Superior temporal gyrus (tissue), 1 donor: ENCODE results near the gene HSPA2.
"Not testable (repeated sequence)": the region's sequence is repeated elsewhere in the genome, so short reads cannot be mapped to it uniquely, and the experiment has no call there.

Source experiments
- DNase-seq: peaks from one replicate; pipeline ENCODE4 v3.0.0-alpha.2; 2016; ENCODE audit errors: extremely low spot score

The HSPA2 gene

GRCh38 chr14:64515053-64515452 is 25.5 kb upstream of the HSPA2 start:
- no peak for DNase-seq

- DNase-seq = no peak
These were observed 23.6 kb upstream of the HSPA2 start for GRCh38 chr14:64516969-64517368.

GRCh38 chr14:64517667-64518066 is 22.9 kb upstream of the HSPA2 start:
- DNase-seq = not testable (repeated sequence)

- no peak for DNase-seq
These were observed 22.3 kb upstream of the HSPA2 start for GRCh38 chr14:64518229-64518628.

- DNase-seq = no peak
These were observed 19.8 kb upstream of the HSPA2 start for GRCh38 chr14:64520699-64521098.

- no peak for DNase-seq
These were observed 17.8 kb upstream of the HSPA2 start for GRCh38 chr14:64522591-64523355.

- DNase-seq = no peak
These were observed 15.2 kb upstream of the HSPA2 start for GRCh38 chr14:64525354-64525753.

GRCh38 chr14:64531567-64531966 is 9.0 kb upstream of the HSPA2 start:
- DNase-seq = no peak

GRCh38 chr14:64536488-64537245 is 3.9 kb upstream of the HSPA2 start:
- DNase-seq = no peak

- DNase-seq = no peak
These were observed 875 bp downstream of the HSPA2 start for GRCh38 chr14:64541261-64541971.

GRCh38 chr14:64541972-64542835 is 1.7 kb downstream of the HSPA2 start:
- DNase-seq = no peak

- no peak for DNase-seq
These were observed 2.3 kb downstream of the HSPA2 start for GRCh38 chr14:64542836-64543201.

- no peak for DNase-seq
These were observed 4.2 kb downstream of the HSPA2 start for GRCh38 chr14:64544607-64545312.

GRCh38 chr14:64549016-64549415 is 8.5 kb downstream of the HSPA2 start:
- DNase-seq = no peak

GRCh38 chr14:64549791-64550620 is 9.5 kb downstream of the HSPA2 start, which contains the start of gene PPP1R36:
Gene PPP1R36, plus strand, starts transcription at chr14:64549961. Its CDS starts 37 bp downstream, at chr14:64549998.
- no peak for DNase-seq

- DNase-seq = peak; percentile 49
These were observed 10.2 kb downstream of the HSPA2 start for GRCh38 chr14:64550621-64551333.

GRCh38 chr14:64554556-64554955 is 14.0 kb downstream of the HSPA2 start:
- no peak for DNase-seq

GRCh38 chr14:64556526-64556925 is 16.0 kb downstream of the HSPA2 start:
- no peak for DNase-seq

GRCh38 chr14:64558216-64558615 is 17.7 kb downstream of the HSPA2 start:
- DNase-seq = not testable (repeated sequence)
